Activated CD8-positive, alpha-beta memory T cell treated with anti-CD3 and anti-CD28 coated beads for 24 hours (primary cell): ENCODE measurements around the gene SGSH.
A peak's percentile ranks its signal among the peaks of the same experiment; 100 is the strongest.

Experiments used
- DNase-seq: peaks from one replicate; pipeline ENCODE4 v3.0.0-alpha.2; 2020

SGSH gene

DNA sequence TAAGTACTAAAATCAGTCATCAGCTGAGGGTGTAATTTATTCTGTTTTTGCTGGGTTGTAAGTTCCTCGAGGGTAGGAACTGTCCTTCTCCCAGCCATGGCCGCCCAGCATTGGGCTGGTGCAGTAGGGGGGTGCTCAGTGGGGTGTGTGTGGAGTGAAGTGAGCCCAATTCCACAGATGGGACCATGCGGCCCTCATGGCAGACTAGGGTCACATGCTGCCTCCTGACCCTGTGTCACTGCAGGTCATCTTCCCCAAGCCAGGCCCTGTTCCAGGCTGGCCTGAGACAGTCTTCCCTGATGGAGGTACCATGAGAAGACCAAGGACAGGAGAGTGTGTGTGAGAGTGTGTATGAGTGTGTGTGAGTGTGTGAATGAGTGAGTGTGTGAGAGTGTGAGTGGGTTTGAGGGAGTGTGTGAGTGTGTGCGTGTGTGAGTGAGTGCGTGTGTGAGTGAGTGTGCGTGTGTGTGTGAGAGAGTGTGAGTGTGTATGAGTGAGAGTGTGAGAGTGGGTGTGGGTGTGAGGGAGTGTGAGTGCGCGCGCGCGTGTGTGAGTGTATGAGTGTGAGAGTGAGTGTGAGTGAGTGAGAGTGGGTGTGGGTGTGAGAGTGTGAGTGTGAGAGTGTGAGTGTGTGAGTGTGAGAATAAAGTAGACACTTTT is 3.8 kb upstream of the SGSH start:
- no peak for DNase-seq

- DNase-seq: no peak
Observed at GRCh38 chr17:80223142-80223815, 3.1 kb upstream of the SGSH start.

- DNase-seq: no peak
Observed at GRCh38 chr17:80222376-80223141, 2.4 kb upstream of the SGSH start.

DNA sequence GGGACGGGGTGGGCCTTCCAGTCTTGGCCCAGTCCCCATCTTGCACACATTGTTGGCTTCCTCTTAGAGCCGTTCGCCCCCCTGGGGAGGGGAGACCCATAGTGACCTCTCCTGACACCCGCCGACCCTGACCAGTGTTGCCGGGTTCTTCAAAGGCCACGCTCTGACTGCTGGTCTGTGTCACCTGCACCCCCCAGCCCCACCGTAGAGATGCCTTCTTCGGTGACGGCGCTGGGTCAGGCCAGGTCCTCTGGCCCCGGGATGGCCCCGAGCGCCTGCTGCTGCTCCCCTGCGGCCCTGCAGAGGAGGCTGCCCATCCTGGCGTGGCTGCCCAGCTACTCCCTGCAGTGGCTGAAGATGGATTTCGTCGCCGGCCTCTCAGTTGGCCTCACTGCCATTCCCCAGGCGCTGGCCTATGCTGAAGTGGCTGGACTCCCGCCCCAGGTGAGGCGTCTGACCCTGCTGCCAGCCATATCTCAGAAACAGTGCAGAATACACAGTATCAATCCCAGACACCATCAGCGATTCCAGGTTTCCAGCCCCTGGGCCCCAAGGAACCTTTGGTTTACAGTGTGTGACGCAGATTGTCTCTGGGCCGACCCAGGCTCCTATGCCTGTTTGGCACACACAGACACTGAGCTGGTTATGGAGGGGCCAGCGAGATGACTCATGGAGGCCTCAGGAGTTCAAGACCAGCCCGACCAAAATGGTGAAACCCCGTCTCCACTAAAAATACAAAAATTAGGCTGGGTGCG is 1.4 kb upstream of the SGSH start:
- no peak for DNase-seq

- peak; percentile 59 for DNase-seq
Observed at GRCh38 chr17:80220736-80221215, 643 bp upstream of the SGSH start.

DNA sequence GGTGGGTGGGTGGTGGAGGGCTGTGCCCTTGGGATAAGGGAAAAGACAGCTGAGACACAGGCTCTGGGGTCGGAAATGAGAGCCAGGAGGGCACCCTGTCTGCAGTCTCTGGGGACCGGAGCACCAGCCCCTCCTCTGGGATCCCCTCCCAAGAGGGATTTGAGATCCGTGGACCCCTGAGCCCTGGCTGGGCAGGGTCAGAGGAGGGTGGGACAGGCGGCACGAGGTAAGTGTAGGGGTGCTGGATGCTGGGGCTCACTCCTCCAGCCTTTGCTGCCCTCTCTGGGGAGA is 425 bp downstream of the SGSH start:
- DNase-seq: no peak

- DNase-seq: peak; percentile 96
Observed at GRCh38 chr17:80219013-80219762, 945 bp downstream of the SGSH start.

DNA sequence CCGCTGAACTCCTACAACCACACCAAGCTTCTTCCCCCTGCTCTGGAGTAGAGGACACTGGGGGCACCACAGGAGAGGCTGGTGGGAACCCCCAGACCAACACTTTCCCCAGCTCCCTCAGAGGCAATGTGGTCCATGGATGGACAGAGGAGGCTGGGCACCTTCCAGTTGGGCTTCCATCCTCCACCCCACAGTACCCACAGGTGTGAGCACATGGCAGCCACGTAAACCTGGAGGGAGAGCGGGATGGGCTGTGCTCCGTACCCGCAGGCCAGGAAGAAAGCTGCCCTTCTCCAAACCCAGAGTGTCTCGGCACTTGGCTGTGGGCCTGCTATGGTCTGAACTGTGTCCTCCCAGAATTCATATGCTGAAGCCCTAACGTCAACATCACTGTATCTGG is 1.7 kb downstream of the SGSH start:
- no peak for DNase-seq

- no peak for DNase-seq
Observed at GRCh38 chr17:80217703-80218362, 2.3 kb downstream of the SGSH start.

DNA sequence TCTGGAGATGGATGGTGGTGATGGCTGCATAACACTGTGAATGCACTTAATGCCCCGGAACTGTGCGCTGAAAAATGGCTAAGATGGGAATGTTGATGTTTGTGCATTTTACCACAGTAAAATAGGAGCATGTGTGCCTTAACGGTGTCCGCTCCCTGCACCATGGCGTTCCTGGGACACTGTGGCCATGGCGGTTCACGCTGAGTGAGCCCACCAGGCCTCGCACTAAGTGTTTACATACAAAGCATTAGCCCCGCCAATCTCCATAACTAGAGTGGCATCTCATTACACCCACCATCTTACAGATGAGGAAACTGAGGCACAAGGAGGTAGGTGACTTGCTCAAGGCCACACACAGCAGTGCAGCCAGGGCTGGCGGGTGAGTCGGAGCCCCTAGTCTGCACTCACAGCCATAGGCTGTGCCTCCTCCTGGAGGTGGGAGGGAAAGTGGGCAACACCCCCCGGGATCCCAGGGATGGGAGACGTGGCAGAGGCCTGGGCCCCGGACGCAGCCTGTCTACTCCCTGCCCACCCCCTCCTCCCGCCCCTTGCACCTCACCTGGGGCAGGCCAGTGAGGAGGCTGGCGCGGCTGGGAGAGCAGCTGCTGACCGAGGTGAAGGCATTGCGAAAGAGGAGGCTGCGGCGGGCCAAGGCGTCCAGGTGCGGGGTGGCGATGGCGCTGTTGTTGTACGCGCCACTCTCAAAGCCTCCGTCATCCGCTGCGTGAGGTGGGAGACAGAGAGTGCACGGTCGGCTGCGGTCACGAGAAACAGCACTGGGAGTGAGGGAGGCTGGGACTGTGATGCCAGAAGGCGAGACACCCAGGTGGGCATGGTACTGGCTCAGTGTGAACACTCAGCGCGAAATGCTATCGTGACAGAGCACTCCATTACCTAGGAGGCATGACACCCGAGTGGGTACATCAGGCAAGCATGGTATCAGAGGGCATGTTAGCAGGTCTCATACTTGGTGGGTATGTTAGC is 3.4 kb downstream of the SGSH start:
- DNase-seq: no peak

DNA sequence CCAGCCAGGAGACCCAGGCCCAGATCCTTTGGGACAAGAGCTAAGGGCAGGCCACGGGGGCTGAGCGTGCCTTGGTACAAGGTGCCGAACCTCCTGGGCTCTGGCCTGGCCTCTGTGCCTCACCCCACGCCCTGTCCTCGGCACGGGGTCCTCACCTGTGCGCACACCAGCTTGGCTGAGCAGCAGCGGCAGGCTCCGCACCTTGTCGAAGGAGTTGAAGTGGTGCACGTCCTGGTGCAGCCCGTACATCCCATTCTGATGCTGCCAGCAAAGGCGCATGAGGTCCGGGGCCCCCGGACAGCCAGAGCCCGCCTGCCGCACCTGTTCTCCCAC is 5.3 kb downstream of the SGSH start:
- DNase-seq: no peak

- no peak for DNase-seq
Observed at GRCh38 chr17:80214012-80214877, 5.9 kb downstream of the SGSH start.

DNA sequence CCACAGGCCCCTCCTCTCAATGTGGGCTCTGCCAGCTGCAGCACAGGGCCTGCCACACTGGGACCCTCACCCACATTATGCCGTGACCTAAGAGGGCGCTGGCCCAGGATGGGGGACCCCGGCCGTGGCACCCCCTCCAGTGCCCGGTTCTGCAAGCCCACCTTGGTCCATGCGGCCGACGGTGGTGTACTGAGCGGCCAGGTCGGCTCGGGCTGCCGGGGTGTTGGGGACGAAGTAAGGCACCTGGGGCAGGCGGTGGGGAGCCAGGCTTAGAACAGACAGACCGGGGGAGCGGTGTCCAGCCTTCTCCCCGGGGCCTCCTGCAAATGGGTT is 6.5 kb downstream of the SGSH start:
- DNase-seq: no peak

GRCh38 chr17:80212962-80213642 is 7.0 kb downstream of the SGSH start:
- DNase-seq: no peak

GRCh38 chr17:80212511-80212910 is 7.6 kb downstream of the SGSH start:
- no peak for DNase-seq

DNA sequence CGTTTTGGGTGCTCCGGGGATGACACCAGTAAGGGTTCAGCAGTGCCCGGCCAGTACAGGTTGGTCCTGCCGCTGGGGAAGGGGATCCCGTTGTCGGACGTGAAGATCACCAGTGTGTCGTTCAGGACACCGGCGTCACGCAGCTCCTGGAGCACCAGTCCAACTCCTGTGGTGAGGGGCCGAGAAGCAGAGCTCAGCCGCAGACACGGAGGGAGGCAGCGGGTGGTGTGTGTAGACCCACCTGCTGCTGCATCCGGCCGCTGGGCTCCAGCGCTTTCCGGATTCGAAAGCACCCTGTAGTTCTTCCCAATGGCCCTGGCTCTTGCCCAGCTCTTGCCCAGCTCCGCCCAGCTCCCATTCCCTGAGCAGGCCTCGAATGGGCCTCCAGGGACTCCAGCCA is 8.0 kb downstream of the SGSH start:
- DNase-seq: no peak

DNA sequence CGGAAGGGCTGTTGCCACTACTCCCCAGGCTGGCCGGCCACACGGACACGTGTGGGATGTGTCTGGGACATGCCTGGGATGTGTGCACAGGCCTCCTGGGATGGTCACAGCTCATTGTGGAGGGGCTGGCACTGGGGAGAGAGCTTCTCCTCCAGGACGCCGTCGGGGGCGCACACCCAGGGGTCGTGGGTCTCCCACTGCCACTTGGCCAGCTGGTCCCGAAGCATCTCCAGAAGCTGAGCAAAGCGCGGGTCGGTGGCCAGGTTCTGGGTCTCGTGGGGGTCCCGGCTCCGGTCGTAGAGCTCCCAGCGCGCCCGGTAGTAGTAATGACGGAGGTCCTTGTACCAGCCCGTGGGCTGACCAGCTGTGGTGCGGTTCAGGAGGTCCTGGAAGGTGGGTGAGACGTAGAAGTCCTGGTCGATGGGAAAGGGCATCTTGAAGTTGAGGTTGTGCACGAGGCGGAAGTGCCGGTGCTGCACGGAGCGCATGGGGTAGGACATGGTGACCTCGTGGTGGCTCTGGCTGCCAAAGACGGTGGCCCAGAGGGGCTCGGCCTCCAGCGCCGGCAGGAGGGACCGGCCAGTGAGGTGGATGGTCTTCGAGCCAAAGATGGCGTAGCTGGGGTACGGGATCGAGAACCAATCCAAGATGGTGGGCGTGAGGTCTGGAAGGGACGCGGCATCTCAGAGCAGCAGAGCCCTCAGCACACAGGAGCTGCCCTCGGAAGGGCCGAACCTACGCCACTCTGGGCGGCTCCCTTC is 9.6 kb downstream of the SGSH start:
- no peak for DNase-seq

DNA sequence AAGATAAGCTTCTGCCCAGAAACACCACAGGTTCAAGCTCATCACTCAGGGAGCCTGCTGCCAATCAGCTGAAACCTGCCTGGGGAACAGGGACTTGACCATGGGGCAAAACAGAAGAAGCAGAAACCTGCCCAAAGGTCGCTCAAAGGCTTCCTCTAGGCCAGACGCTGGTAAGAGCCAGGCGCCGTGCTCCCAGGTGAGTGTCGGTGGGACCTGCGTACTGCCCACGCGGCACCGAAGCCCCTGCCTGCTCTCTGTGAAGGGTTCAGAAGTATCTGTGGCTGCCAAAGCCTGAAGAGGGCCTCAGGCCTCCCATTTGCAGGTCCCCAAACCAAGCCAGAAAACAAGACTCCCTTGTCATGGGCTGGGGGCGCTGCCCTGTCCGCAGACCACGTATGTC is 10.4 kb downstream of the SGSH start:
- no peak for DNase-seq

GRCh38 chr17:80208050-80208449 is 12.1 kb downstream of the SGSH start:
- DNase-seq: no peak
